ENCODE data around the gene SMYD3.

DNA sequence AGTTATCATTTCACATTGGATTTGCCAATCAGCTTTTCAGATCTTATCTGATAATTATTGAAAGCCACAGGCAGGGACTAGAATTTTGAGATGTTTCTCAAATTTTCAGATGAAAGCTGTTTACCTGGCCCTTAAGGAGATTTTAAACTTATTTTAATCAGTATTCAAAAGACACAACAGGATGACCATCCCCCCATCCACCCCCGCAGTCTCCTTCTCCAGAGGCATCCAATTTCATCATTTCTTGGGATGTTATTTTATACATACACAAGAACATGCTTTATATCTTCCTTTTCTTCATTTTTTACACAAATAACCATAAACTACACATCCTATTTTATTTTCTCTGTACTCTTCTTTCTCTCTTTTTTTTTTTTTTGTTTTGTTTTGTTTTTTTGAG lies 470.9 kb downstream of the SMYD3 start:
- TF ChIP-seq, protein P1, sequence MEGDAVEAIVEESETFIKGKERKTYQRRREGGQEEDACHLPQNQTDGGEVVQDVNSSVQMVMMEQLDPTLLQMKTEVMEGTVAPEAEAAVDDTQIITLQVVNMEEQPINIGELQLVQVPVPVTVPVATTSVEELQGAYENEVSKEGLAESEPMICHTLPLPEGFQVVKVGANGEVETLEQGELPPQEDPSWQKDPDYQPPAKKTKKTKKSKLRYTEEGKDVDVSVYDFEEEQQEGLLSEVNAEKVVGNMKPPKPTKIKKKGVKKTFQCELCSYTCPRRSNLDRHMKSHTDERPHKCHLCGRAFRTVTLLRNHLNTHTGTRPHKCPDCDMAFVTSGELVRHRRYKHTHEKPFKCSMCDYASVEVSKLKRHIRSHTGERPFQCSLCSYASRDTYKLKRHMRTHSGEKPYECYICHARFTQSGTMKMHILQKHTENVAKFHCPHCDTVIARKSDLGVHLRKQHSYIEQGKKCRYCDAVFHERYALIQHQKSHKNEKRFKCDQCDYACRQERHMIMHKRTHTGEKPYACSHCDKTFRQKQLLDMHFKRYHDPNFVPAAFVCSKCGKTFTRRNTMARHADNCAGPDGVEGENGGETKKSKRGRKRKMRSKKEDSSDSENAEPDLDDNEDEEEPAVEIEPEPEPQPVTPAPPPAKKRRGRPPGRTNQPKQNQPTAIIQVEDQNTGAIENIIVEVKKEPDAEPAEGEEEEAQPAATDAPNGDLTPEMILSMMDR (IDR thresholded peaks at IDR 0.05) = no peak
- no peak for TF ChIP-seq POLR2A (IDR thresholded peaks at IDR 0.05)
